SIG-M5 (cell line): ENCODE data around the gene GARIN1A.
"Not testable (repeated sequence)": the region's sequence is repeated elsewhere in the genome, so short reads cannot be mapped to it uniquely, and the experiment has no call there.

Experiments
- DNase-seq: peaks from one replicate; lab custom pipeline; 2025; lab: John Stamatoyannopoulos, UW

The GARIN1A gene

GRCh38 chr7:128671992-128672391, at the start of gene GARIN1A:
GARIN1A (plus strand) TSS chr7:128672292; CDS start chr7:128672398, 106 bp downstream.
- DNase-seq, result no peak

DNA sequence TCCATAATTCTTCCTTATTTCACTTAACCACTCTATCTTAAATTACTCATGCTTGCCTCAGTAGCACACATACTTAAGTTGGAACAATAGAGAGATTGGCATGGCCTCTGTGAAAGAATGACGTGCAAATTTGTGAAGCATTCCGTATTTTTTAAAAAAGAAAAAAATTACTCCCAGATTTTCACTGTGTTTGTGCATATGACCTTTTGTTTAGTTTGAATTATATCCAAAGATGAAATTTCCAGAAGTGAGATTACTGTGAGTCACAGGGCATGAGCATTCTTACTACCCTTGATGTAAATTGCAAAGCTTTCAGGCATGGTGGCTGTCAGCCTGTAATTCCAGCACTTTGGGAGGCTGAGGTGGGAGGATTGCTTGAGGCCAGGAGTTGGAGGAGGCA, 45.0 kb upstream of the GARIN1A start:
- DNase-seq, result not testable (repeated sequence)

- DNase-seq, result not testable (repeated sequence)
These were observed 38.2 kb upstream of the GARIN1A start for GRCh38 chr7:128633915-128634314.

GRCh38 chr7:128645206-128645605, 26.9 kb upstream of the GARIN1A start:
- DNase-seq, result not testable (repeated sequence)

DNA sequence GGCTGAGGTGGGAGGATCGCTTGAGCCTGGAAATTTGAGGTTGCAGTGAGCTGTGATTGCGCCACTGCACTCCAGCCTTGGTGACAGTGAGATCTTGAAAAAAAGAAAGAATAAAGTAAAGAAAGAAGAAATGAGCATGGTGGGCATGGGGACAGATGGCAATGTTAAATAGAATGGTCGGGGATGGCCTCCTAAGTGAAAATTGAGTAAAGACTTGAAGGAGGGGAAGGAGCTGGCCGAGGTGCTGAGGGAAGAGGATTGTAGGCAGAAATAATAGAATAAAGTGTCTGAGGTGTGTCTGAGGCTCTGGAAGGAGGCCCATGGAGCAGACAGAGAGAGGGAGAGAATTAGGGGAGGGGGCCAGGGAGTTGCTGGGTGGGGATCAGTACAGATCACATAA, 26.2 kb upstream of the GARIN1A start:
- not testable (repeated sequence) for DNase-seq

DNA sequence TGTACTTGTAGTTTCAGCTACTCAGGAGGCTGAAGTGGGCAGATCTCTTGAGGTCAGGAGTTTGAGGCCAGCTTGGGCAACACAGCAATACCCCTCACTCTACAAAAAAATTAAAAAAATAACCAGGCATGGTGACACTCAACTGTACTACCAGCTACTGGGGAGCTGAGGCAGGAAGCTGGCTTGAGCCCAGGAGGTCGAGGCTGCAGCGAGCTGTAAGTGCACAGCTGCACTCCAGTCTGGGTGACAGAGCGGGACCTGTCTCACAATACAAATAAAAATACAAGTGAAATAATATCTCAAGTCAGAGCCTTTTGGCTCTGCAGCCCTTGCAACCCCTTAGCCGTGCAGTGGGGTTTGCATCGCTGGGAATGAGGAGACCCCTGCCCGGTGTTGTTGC, 25.2 kb upstream of the GARIN1A start:
- not testable (repeated sequence) for DNase-seq

DNA sequence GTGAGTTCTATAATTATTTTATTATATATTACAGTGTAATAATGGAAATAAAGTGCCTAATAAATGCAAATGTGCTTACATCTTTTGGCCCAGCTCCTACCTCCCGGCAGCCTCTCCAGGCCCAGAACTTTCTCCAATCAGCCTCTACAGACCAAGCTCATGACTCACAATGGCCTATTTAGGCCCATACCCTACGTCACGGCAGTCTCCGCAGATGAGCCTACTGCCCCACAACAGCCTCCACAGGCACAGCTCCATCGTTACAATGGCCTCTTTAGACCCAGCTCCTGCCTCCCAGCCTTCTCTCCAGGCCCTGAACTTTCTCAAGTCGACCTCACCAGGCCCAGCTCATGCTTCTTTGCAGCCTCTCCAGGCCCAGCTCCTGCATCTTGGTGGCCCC, 21.0 kb upstream of the GARIN1A start:
- not testable (repeated sequence) for DNase-seq

DNA sequence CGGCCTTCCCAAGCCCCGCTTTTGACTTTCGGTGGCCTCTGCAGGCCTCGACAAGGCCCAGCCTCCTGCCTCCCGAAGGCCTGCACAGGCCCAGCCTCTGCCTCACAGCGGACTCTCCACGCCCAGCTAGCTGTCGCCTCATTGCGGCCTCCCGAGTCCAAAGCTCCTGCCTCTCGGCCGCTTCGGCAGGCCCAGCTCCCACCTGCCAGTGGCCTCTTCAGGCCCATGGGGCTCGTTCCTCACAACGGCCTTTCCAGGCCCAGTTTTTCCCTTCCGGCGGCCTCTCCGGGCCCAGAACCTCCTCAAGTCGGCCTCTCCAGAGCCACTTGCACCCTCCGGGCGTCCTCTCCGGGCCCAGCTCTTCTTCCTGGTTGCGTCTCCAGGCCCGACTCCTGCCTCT, 19.5 kb upstream of the GARIN1A start:
- not testable (repeated sequence) for DNase-seq

GRCh38 chr7:128653197-128653596, 18.9 kb upstream of the GARIN1A start:
- DNase-seq, result not testable (repeated sequence)

GRCh38 chr7:128654080-128654479, 18.0 kb upstream of the GARIN1A start:
- DNase-seq, result not testable (repeated sequence)

- DNase-seq, result not testable (repeated sequence)
These were observed 17.6 kb upstream of the GARIN1A start for GRCh38 chr7:128654501-128654900.

- DNase-seq, result not testable (repeated sequence)
These were observed 13.7 kb upstream of the GARIN1A start for GRCh38 chr7:128658428-128658827.

DNA sequence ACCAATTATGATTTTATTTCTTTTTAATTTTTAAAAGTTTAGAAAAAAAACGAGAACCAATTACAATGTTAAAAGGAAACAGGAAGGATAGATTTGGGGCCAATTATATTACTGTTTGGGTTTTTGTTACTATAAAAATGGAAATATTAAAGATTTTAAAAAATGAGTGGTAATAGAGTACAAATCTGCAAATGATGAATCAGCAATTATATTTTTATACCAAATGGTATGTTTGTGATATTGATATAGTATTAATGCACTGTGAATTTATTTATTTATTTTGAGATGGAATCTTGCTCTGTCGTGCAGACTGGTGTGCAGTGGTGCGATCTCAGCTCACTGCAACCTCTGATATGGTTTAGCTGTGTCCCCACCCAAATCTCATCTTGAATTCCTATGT, 11.5 kb upstream of the GARIN1A start:
- DNase-seq, result no peak

DNA sequence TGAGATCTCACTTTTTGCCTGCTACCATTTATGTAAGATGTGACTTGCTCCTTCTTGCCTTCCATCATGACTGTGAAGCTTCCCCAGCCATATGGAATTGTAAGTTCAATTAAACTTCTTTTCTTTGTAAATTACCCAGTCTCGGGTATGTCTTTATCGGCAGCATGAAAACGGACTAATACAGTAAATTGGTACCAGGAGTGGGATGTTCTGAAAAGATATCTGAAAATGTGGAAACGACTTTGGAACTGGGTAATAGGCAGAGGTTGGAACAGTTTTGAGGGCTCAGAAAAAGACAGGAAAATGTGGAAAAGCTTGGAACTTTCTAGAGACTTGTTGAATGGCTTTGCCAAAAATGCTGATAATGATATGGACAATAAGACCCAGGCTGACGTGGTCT, 10.6 kb upstream of the GARIN1A start:
- no peak for DNase-seq

DNA sequence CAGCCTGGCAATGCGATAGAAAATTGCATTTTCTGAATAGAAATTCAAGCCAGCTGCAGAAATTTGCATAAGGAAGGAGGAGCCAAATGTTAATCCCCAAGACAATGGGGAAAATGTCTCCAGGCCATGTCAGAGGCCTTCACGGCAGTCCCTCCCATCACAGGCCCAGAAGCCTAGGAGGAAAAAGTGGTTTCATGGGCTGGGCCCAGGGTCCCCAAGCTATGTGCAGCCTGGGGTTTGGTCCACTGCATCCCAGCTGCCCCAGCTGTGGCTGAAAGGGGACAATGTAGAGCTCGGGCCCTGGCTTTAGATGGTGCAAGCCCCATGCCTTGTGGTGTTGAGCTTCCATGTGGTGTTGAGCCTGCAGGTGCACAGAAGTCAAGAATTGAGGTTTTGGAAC, 10.0 kb upstream of the GARIN1A start:
- no peak for DNase-seq

DNA sequence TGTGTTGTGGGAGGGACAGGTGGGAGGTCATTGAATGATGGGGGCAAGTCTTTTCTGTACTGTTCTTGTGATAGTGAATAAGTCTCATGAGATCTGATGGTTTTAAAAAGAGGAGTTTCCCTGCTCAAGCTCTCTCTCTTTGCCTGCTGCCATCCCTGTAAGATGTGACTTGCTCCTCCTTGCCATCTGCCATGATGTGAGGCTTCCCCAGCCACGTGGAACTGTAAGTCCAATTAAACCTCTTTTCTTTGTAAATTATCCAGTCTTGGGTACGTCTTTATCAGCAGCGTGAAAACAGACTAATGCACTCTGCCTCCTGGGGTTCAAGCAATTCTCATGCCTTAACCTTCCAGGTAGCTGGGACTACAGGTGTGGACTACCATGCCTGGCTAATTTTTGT, 8.9 kb upstream of the GARIN1A start:
- not testable (repeated sequence) for DNase-seq

DNA sequence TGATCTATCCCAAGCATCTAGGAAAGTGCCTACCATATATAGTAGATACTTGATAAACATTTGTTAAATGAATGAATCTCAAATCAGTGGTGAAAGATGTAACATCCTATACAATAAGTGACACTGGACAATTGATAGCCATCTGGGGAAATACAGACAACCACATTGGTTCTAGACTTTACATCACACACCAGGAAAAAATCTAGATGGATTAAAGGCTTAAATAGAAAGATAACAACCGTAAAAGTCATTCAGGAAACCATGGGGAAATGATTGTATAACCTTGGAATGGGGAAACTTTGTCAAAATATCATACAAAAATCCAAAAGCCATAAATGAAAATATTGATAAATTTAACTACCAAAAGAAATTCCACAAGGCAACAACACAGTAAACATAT, 7.0 kb upstream of the GARIN1A start:
- DNase-seq, result no peak

GRCh38 chr7:128666200-128666599, 5.9 kb upstream of the GARIN1A start:
- DNase-seq, result no peak

GRCh38 chr7:128672927-128673517, 930 bp downstream of the GARIN1A start:
- no peak for DNase-seq

- no peak for DNase-seq
These were observed 1.5 kb downstream of the GARIN1A start for GRCh38 chr7:128673571-128673970.

DNA sequence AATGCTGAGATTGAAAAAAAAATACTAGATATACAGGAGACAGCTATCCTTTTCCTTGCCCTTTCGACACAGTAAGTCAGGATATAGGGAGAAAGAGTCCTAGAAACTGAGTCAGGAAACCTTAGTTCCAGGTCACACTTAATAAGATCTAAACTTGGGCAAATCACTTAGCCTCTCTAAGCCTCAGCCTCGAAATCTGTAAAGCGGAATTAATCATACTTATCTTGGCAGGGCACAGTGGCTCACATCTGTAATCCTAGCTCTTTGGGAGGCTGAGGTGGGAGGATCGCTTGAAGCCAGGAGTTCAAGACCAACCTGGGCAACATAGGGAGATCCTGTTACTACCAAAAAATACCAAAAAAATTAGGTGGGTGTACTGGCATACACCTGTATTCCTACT, 4.6 kb downstream of the GARIN1A start:
- no peak for DNase-seq

- no peak for DNase-seq
These were observed 7.8 kb downstream of the GARIN1A start for GRCh38 chr7:128679920-128680319.

GRCh38 chr7:128681794-128682537, 9.9 kb downstream of the GARIN1A start:
- DNase-seq, result no peak

GRCh38 chr7:128683270-128683669, 11.2 kb downstream of the GARIN1A start:
- not testable (repeated sequence) for DNase-seq
